Right lobe of liver (tissue), 4 donors: ENCODE measurements around the gene ADCYAP1.

Experiments used
- POLR2A ChIP-seq: fragments of 450-650 bp; IDR thresholded peaks from one replicate; pipeline ENCODE4 v1.6.1; 2017; ENCODE audit warnings: antibody characterized with exemption, mild to moderate bottlenecking
- TF ChIP-seq, protein P1 (sequence below), 4 donors: fragments of 200-600 bp in 3 of 4; fragments of 450-650 bp in 1 of 4; IDR thresholded peaks; one replicate each; pipeline versions ENCODE4 v1.5.1 to v1.8.0; 2016 to 2022; ENCODE audit warnings: antibody characterized with exemption in 4 of 4, mild to moderate bottlenecking in 2 of 4
- donor health status: DM: no; HTN: no; CAD: no.
- donor health status: DM: no; HTN: no; CAD: no.
- donor health status: DM: no; HTN: yes; CAD: no.

DNA sequence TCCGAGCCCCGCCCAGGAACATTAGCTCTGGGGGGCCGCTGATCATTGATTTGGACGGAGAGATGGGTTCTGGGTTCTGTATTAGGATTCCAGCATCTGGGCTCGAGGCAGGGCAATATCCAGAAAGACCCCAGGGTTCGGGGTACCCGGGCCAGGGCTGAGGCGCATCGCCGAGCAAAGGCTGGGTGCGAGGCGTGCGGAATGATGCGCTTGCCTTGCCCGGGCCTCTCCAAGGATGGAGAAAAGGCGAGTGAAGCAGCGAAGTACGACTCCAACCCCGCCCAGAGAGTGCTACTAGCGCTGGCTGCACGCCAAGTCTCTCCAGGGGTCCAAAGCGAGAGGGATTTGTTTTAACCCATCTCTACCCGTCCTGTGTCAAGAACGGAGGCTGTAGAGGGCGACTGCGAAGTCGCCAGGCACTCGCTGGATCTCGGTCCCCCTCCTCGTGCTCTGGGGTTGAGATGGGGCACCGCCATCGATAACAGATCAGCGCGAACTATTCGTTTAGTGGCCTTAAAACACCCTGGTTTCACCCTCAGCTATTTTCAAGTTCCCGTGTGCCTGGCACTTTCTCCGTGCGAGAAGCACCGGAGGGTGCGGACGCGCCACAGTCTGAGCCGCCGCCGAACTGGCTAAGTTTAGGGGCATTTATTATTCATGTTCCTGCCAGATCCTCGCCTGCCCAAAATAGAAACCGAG lies 1.9 kb downstream of the ADCYAP1 start:
- TF ChIP-seq, protein P1, sequence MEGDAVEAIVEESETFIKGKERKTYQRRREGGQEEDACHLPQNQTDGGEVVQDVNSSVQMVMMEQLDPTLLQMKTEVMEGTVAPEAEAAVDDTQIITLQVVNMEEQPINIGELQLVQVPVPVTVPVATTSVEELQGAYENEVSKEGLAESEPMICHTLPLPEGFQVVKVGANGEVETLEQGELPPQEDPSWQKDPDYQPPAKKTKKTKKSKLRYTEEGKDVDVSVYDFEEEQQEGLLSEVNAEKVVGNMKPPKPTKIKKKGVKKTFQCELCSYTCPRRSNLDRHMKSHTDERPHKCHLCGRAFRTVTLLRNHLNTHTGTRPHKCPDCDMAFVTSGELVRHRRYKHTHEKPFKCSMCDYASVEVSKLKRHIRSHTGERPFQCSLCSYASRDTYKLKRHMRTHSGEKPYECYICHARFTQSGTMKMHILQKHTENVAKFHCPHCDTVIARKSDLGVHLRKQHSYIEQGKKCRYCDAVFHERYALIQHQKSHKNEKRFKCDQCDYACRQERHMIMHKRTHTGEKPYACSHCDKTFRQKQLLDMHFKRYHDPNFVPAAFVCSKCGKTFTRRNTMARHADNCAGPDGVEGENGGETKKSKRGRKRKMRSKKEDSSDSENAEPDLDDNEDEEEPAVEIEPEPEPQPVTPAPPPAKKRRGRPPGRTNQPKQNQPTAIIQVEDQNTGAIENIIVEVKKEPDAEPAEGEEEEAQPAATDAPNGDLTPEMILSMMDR (IDR thresholded peaks at IDR 0.05) = no peak
- no peak for TF ChIP-seq POLR2A
